Mesothelial cell of epicardium (in vitro differentiated cells): ENCODE results near the gene OGDH. TPM values are rescaled to one million over a fixed set of nuclear protein-coding genes. Genes with fewer than 3 reads are reported as not detected.

Experiments
- DNase-seq, 2 experiments: peaks; one replicate each; pipeline ENCODE4 v3.0.0; 2021; ENCODE audit warnings: low spot score in 2 of 2; ENCODE audit not compliant: unreplicated experiment in 2 of 2
- H3K27ac Mint-ChIP-seq: 2 replicates; pipeline ENCODE4 v1.8.0; 2021; ENCODE audit warnings: mixed read lengths
- H3K27me3 Mint-ChIP-seq: 2 replicates; pipeline ENCODE4 v1.8.0; 2021; ENCODE audit warnings: low read depth, mixed read lengths
- H3K36me3 Mint-ChIP-seq: 2 replicates; pipeline ENCODE4 v1.8.0; 2021; ENCODE audit warnings: mixed read lengths
- H3K4me1 Mint-ChIP-seq: 2 replicates; pipeline ENCODE4 v1.8.0; 2021; ENCODE audit warnings: mixed read lengths
- H3K4me3 Mint-ChIP-seq: 2 replicates; pipeline ENCODE4 v1.8.0; 2021; ENCODE audit warnings: mild to moderate bottlenecking, moderate library complexity, mixed read lengths
- H3K9me3 Mint-ChIP-seq: 2 replicates; pipeline ENCODE4 v1.8.0; 2021; ENCODE audit warnings: mixed read lengths
- total RNA-seq: library from RNA; stranded (reverse); gene quantifications from 3 replicates; pipeline ENCODE4 v1.2.1, GENCODE V29; 2021
- TF ChIP-seq, protein P1 (sequence below): fragments of 200-600 bp; sonication (generic); IDR thresholded peaks from one replicate; pipeline ENCODE4 v1.5.0; 2021; ENCODE audit warnings: antibody characterized with exemption; ENCODE audit not compliant: unreplicated experiment

OGDH gene
- total RNA-seq, 1 donor from 2014 or later: 71.2 TPM

GRCh38 chr7:44655341-44655740 is 48.9 kb downstream of the OGDH start:
- Mint-ChIP-seq H3K27ac (no peak overlapping the region), H3K36me3 (peaks cover 47% of the 10 kb centered on the region), H3K27me3 (no peaks in the 10 kb centered on the region), H3K4me3 (no peak overlapping the region), H3K9me3 (peaks cover 27% of the 10 kb centered on the region), H3K4me1 (no peaks in the 10 kb centered on the region)
- TF ChIP-seq, protein P1, sequence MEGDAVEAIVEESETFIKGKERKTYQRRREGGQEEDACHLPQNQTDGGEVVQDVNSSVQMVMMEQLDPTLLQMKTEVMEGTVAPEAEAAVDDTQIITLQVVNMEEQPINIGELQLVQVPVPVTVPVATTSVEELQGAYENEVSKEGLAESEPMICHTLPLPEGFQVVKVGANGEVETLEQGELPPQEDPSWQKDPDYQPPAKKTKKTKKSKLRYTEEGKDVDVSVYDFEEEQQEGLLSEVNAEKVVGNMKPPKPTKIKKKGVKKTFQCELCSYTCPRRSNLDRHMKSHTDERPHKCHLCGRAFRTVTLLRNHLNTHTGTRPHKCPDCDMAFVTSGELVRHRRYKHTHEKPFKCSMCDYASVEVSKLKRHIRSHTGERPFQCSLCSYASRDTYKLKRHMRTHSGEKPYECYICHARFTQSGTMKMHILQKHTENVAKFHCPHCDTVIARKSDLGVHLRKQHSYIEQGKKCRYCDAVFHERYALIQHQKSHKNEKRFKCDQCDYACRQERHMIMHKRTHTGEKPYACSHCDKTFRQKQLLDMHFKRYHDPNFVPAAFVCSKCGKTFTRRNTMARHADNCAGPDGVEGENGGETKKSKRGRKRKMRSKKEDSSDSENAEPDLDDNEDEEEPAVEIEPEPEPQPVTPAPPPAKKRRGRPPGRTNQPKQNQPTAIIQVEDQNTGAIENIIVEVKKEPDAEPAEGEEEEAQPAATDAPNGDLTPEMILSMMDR: no peak
- no peak for DNase-seq

DNA sequence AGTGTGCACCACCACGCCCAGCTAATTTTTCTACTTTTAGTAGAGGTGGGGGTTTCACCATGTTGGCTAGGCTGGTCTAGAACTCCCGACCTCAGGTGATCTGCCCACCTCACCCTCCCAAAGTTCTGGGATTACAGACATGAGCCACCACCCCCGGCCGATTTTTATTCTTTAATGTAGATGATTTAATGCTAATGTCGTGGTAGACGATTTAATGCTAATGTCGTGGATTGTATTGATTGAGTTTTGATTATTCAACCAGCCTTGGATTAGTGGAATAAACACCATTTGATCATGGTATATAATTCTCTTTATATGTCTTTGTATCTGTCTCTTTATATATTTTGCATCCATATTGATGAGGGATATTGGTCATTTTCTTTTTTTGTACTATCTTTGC is 52.6 kb downstream of the OGDH start:
- DNase-seq: no peak
- Mint-ChIP-seq H3K9me3 (peaks cover 39% of the 10 kb centered on the region), H3K4me3 (no peak overlapping the region), H3K27me3 (no peaks in the 10 kb centered on the region), H3K27ac (no peak overlapping the region), H3K36me3 (peaks cover 59% of the 10 kb centered on the region), H3K4me1 (no peaks in the 10 kb centered on the region)
- TF ChIP-seq, protein P1: no peak

GRCh38 chr7:44661233-44661632 is 54.8 kb downstream of the OGDH start:
- no peak overlapping the region for H3K27ac Mint-ChIP-seq
- no peaks in the 10 kb centered on the region for H3K27me3 Mint-ChIP-seq
- TF ChIP-seq, protein P1: no peak
- H3K4me3 Mint-ChIP-seq: no peak overlapping the region
- peaks cover 10% of the 10 kb centered on the region for H3K4me1 Mint-ChIP-seq
- H3K36me3 Mint-ChIP-seq: peaks cover 60% of the 10 kb centered on the region
- peaks cover 39% of the 10 kb centered on the region for H3K9me3 Mint-ChIP-seq
- DNase-seq: no peak

DNA sequence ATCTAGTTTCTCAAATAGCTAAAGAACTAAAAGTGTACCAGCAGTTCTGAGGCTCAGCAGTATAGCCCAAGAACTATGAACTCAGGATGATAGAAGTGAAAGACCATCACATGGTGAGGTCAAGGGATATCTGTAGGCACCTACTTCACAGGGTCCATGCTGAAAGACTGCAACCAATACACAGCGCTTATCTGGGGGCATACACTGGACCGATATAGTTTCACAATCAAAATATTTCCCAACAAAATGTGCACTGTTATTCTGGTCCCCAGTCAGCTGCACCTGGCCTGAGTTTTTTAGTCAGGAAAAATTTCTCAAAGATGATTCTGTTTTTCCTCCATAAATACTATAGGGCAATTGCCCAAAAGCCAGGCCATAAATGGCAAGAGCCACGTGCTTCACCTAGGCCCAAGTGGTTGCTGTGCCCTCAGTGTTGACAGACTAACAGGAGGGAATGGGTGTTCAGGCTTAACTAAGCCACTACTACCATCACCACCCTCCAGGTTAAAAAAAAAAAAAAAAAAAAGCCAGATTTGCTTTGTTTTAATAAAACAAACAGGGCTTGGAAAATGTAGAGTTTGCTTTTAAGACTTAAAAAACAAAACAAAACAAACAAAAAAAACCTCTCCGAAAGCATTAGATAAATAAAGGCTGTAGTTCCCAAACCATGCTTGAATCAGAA is 58.5 kb downstream of the OGDH start:
- no peak overlapping the region for H3K4me3 Mint-ChIP-seq
- peaks cover 17% of the 10 kb centered on the region for H3K9me3 Mint-ChIP-seq
- no peak for DNase-seq
- H3K36me3 Mint-ChIP-seq: peaks cover 43% of the 10 kb centered on the region
- H3K4me1 Mint-ChIP-seq: peaks cover 11% of the 10 kb centered on the region
- H3K27ac Mint-ChIP-seq: peak overlapping the region; percentile 84
- no peaks in the 10 kb centered on the region for H3K27me3 Mint-ChIP-seq
- TF ChIP-seq, protein P1: no peak

DNA sequence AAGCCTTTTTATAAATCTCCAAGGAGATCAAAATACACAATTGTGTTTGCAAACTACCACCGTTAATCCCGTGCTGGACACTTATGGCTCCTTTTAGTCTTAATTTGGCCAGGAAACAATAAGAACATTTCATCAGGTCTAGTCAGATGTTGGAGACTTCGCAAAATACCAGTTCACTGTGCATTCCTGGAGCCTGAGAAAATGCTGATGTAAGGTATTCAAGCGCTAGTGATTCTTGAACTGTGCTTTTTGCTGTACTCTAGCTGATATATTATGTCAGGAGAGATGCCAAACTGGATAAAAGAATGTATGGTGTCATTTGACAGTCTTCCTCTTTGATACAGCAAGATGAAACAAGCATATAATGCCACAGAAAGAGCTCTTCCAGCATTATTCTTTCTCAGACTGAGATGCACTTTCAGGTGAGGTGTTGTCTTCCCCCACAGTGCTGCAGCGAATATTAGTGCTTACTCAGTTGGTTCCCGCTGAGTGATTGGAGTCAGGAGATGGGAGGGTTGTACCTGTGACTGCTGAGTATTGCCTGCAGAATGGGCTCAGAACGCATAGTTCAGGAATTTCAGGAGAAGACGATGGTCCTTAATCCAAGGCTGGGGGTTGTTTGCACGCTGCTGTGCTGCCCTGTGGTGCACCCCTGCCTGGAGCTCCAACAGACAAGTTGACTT is 59.2 kb downstream of the OGDH start:
- H3K9me3 Mint-ChIP-seq: peaks cover 9% of the 10 kb centered on the region
- peaks cover 39% of the 10 kb centered on the region for H3K36me3 Mint-ChIP-seq
- no peak for DNase-seq
- peaks cover 11% of the 10 kb centered on the region for H3K4me1 Mint-ChIP-seq
- no peaks in the 10 kb centered on the region for H3K27me3 Mint-ChIP-seq
- H3K4me3 Mint-ChIP-seq: no peak overlapping the region
- TF ChIP-seq, protein P1: no peak
- H3K27ac Mint-ChIP-seq: peak overlapping the region; percentile 84
